Measurements from ENCODE around the gene AUNIP. TPM values are rescaled to one million over a fixed set of nuclear protein-coding genes. Genes with fewer than 3 reads are reported as not detected.

The AUNIP gene
- polyA plus RNA-seq, 3 donors: 0.19 to 0.44 (median 0.44) TPM

DNA sequence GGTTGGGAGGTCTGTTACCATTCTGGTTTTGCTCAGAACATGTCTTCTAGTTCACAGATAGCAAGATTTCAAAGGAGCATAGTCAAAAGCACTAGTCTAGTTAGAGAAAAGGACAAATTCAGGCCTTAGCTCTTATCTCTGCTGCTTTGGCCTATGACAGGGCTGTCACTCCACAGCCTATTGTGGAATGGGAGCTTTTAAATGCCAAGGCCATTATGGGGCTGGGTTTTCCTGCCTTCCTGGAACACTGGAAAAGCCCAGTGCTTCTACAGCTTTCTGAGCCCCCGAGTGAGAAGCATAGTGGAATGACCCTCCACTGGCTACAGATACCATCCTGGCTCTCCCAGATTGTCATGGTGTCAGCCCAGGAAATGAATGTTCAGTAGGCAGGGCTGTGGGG, 30.2 kb downstream of the AUNIP start:
- H3K36me3 Mint-ChIP-seq: peaks cover 74 to 86% of the 10 kb centered on the region in 2 donors
- intact Hi-C loops (cut with micrococcal nuclease): no loop called here
- TF ChIP-seq, protein P1, sequence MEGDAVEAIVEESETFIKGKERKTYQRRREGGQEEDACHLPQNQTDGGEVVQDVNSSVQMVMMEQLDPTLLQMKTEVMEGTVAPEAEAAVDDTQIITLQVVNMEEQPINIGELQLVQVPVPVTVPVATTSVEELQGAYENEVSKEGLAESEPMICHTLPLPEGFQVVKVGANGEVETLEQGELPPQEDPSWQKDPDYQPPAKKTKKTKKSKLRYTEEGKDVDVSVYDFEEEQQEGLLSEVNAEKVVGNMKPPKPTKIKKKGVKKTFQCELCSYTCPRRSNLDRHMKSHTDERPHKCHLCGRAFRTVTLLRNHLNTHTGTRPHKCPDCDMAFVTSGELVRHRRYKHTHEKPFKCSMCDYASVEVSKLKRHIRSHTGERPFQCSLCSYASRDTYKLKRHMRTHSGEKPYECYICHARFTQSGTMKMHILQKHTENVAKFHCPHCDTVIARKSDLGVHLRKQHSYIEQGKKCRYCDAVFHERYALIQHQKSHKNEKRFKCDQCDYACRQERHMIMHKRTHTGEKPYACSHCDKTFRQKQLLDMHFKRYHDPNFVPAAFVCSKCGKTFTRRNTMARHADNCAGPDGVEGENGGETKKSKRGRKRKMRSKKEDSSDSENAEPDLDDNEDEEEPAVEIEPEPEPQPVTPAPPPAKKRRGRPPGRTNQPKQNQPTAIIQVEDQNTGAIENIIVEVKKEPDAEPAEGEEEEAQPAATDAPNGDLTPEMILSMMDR (IDR thresholded peaks at IDR 0.05): no peak
- no peak overlapping the region for H2AFZ ChIP-seq (ENCODE audit: insufficient read depth, low read depth, low read length, poor library complexity, severe bottlenecking)
- no peak overlapping the region for H3K27ac ChIP-seq (ENCODE audit: low read depth in 1 of 2, low read length in 2 of 2)
- no peaks in the 10 kb centered on the region for H3K9me3 Mint-ChIP-seq
- H3K4me2 ChIP-seq (replicated peaks; ENCODE audit: extremely low read depth, low read length, poor library complexity, severe bottlenecking): no peak overlapping the region
- H3K36me3 ChIP-seq (replicated peaks in 1 of 2; ENCODE audit: control insufficient read depth in 1 of 2, insufficient read depth in 2 of 2, low read length in 2 of 2): peaks cover 88 to 95% of the 10 kb centered on the region in 2 donors
- WGBS (ENCODE audit: insufficient coverage): 83% methylated on average over 1 of the region's 1 CpG
- peaks cover 18% of the 10 kb centered on the region for H4K20me1 ChIP-seq (ENCODE audit: insufficient read depth, low read length)
- H3K9me3 ChIP-seq (replicated peaks in 1 of 2; ENCODE audit: control insufficient read depth in 1 of 2, insufficient read depth in 1 of 2, low read length in 2 of 2): no peaks in the 10 kb centered on the region
- H3K27ac Mint-ChIP-seq: no peak overlapping the region
- H3K4me3 Mint-ChIP-seq: no peak overlapping the region
- peaks cover 14% of the 10 kb centered on the region for H3K4me1 Mint-ChIP-seq
- H3K9ac ChIP-seq (ENCODE audit: insufficient read depth, low read length, poor library complexity, severe bottlenecking): no peak overlapping the region
- peaks cover 0 to 8% of the 10 kb centered on the region in 2 donors for H3K4me1 ChIP-seq (ENCODE audit: control insufficient read depth in 1 of 2, insufficient read depth in 2 of 2, low read length in 2 of 2)
- H3K27me3 Mint-ChIP-seq (ENCODE audit: low read depth in 3 of 3): no peaks in the 10 kb centered on the region
- no peak overlapping the region for H3K4me3 ChIP-seq (replicated peaks in 1 of 3; ENCODE audit: low read depth in 2 of 3, low read length in 3 of 3)
- peaks cover 18% of the 10 kb centered on the region for H3K79me2 ChIP-seq (ENCODE audit: insufficient read depth, low read length)
- DNase-seq: no peak
- no peaks in the 10 kb centered on the region for H3K27me3 ChIP-seq (ENCODE audit: control insufficient read depth in 2 of 2, insufficient read depth in 2 of 2, low read length in 2 of 2)

DNA sequence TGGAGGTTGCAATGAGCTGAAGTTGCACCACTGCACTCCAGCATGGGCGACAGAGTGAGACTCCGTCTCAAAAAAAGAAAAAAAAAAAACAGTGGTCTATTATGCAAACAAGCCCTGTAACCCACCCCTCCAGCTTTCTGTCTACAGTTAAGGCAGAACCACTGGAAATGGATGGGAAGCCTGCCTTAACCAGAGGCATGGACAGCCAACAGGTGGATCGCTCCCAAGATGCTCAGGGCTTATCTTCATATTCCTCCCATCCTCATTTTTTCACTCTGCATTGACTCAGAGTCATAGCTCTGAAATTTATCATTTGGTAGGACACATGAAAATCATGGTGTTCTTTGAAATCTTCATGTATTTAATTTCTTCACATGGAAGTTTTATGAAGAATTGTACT, 30.8 kb downstream of the AUNIP start:
- Mint-ChIP-seq H3K4me3 (no peak overlapping the region), H3K9me3 (no peaks in the 10 kb centered on the region), H3K27ac (no peak overlapping the region), H3K27me3 (ENCODE audit: low read depth in 3 of 3) (no peaks in the 10 kb centered on the region), H3K36me3 (peaks cover 72 to 85% of the 10 kb centered on the region in 2 donors), H3K4me1 (peaks cover 14% of the 10 kb centered on the region)
- Histone ChIP-seq H3K27ac (ENCODE audit: low read depth in 1 of 2, low read length in 2 of 2) (no peak overlapping the region), H4K20me1 (ENCODE audit: insufficient read depth, low read length) (peaks cover 21% of the 10 kb centered on the region), H3K4me2 (replicated peaks; ENCODE audit: extremely low read depth, low read length, poor library complexity, severe bottlenecking) (no peak overlapping the region), H3K79me2 (ENCODE audit: insufficient read depth, low read length) (peaks cover 23% of the 10 kb centered on the region), H3K27me3 (ENCODE audit: control insufficient read depth in 2 of 2, insufficient read depth in 2 of 2, low read length in 2 of 2) (no peaks in the 10 kb centered on the region), H3K36me3 (replicated peaks in 1 of 2; ENCODE audit: control insufficient read depth in 1 of 2, insufficient read depth in 2 of 2, low read length in 2 of 2) (peaks cover 84 to 95% of the 10 kb centered on the region in 2 donors), H3K9me3 (replicated peaks in 1 of 2; ENCODE audit: control insufficient read depth in 1 of 2, insufficient read depth in 1 of 2, low read length in 2 of 2) (no peaks in the 10 kb centered on the region), H3K4me1 (ENCODE audit: control insufficient read depth in 1 of 2, insufficient read depth in 2 of 2, low read length in 2 of 2) (peaks cover 0 to 8% of the 10 kb centered on the region in 2 donors), H3K4me3 (replicated peaks in 1 of 3; ENCODE audit: low read depth in 2 of 3, low read length in 3 of 3) (no peak overlapping the region), H2AFZ (ENCODE audit: insufficient read depth, low read depth, low read length, poor library complexity, severe bottlenecking) (no peak overlapping the region), H3K9ac (ENCODE audit: insufficient read depth, low read length, poor library complexity, severe bottlenecking) (no peak overlapping the region)
- no peak for DNase-seq
- intact Hi-C loops (cut with micrococcal nuclease): no loop called here
- TF ChIP-seq, protein P1 (IDR thresholded peaks at IDR 0.05): no peak
- WGBS (ENCODE audit: insufficient coverage): no CpG with 5 or more reads among the region's 3 CpGs
